GM19397 (cell line): ENCODE measurements around the gene RAB3IL1.
A peak's percentile ranks its signal among the peaks of the same experiment; 100 is the strongest.

Source experiments
- ATAC-seq: cut with Tn5 transposase; IDR thresholded peaks from one replicate; pipeline ENCODE4 v1.9.1; 2021; ENCODE audit warnings: mild to moderate bottlenecking, moderate library complexity; ENCODE audit not compliant: unreplicated experiment

Gene RAB3IL1

DNA sequence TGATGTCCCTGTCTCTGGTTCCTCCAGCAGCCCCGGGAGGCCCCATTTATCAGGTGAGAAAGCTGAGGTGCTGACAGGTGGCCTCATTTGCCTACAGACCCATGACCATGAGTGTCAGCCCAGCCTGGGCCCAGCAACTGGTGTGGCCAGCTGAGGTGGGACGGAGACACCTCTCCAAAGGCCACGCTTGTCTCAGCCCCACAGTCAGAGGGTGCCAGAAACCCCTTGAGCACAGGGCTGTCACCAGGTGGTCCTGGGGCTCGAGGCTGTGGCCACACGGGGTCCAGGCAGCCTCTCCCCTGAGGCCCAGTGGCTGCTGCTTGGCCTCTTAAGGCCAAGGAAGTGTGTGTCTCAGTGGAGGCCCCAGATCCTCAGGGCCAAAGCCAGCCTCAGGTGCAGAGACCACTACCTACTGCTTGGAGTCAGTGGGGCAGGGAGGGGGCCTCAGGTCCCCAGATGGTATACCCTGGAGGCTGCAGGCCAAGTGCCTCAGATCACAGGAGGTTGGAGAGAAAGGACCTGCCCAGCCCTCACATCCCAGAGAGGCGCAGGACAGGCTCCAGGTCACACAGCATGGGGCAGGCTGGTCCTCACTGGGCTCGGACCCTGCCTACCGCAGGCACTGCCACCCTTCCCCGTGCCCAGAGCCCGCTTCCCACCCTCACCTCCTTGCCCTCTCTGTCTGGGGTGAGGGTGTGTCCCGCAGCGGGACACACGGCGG is 11.4 kb downstream of the RAB3IL1 start:
- no peak for ATAC-seq

DNA sequence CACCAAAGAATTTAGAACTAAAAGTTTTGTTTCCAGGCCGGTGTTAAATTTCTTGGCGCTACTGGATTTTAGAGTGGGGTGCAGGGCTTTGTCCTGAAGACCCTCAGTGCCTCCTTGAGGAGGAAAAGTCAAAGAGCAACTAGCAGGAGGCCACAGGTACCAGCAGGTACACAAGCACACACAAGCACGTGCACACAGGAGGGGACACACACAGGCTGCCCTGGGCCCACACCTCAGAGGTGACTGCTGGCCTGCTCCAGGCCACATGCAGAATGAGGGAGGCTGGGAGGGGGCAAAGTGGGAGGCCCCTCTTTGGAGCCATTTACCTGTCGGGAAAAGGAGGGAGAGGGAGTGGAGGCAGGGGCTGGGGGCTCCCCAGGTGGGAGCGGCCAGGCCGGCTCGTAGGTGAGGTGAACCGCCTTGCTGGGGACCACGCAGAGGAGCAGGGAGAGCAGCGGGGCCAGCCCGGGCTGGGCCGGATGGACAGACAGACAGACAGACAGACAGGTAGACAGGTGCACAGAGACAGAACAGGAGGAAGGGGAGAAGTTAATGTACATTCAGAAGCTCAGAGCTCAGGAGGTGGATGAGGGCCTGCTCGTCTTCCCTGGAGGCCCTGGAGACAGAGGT is 12.2 kb downstream of the RAB3IL1 start:
- no peak for ATAC-seq

GRCh38 chr11:61904539-61905048 is 12.8 kb downstream of the RAB3IL1 start:
- no peak for ATAC-seq

DNA sequence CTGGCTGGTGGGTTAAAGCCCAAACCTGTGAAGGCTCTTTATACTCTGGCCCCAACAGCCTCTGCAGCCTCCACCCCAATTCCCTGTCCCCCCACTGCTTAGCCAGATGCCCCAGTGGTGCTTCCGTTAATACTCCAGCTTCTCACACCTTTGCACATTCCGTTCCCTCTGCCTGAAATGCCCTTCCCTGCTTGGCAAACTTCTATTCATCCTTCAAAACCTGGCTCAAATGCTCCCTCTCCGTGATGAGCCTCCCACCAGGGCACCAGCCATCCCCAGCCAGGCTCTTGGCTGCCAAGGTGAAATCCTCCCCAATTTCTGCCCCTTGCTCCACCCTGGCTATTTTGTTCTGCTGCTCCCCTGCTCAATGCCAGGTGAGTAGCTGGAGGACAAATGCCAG is 13.5 kb downstream of the RAB3IL1 start:
- no peak for ATAC-seq

DNA sequence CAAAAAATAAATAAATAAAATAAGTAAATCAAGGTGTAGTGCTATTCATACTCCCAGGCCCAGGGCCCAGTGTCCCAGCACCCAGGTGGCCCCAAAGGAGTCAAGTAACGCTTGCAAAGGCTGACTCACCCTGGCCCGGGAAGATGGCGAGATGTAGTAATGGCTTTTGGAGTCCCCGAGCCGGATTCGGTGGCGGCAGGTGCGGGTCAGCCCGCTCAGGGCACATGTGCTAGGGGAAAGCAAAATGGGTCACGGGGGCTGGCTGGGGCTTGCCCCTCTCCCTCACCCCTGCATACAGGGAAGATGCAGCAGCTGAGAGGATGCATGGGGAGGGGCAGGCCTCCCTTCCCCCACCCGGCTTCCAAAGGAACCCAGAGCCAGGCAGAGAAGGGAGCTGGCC is 15.1 kb downstream of the RAB3IL1 start:
- no peak for ATAC-seq

GRCh38 chr11:61901397-61901796 is 16.0 kb downstream of the RAB3IL1 start:
- no peak for ATAC-seq

DNA sequence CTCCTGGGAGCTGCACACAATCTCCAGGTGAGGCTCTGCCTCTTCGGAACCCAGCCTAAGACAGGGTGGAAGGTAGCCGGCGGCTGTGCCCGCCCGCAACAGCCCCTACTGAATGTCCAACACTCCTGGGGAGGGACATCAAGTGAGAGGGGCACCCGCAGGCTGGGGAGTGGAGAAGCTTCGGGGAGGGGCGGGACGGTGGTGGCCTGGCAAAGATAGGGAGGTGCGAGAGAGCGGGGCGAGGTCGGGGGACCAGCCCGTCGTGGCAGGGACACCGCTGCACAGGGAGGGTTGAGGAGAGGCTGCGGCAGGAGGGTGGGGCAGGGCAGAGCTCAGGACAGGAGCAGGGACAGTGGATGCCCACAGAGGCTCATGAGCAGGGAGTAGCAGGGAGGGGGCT is 17.1 kb downstream of the RAB3IL1 start:
- no peak for ATAC-seq

GRCh38 chr11:61899146-61899841 is 18.1 kb downstream of the RAB3IL1 start:
- no peak for ATAC-seq

DNA sequence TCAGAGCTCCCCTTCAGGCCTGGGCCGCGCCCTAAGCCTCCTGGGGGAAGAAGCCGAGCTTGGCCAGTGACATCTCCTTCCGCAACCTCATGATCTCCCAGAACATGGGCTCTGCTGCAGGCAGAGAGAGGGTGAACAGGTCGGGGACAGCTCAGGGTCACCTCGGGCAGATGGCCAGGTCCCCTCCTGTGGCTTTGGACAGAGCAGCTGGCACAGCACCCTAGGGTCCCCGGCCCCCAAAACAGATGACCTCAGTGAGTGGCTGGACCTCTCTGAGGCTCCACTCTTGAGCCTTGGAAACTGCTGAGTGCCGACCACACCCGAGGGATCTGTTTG is 19.2 kb downstream of the RAB3IL1 start:
- ATAC-seq: no peak

DNA sequence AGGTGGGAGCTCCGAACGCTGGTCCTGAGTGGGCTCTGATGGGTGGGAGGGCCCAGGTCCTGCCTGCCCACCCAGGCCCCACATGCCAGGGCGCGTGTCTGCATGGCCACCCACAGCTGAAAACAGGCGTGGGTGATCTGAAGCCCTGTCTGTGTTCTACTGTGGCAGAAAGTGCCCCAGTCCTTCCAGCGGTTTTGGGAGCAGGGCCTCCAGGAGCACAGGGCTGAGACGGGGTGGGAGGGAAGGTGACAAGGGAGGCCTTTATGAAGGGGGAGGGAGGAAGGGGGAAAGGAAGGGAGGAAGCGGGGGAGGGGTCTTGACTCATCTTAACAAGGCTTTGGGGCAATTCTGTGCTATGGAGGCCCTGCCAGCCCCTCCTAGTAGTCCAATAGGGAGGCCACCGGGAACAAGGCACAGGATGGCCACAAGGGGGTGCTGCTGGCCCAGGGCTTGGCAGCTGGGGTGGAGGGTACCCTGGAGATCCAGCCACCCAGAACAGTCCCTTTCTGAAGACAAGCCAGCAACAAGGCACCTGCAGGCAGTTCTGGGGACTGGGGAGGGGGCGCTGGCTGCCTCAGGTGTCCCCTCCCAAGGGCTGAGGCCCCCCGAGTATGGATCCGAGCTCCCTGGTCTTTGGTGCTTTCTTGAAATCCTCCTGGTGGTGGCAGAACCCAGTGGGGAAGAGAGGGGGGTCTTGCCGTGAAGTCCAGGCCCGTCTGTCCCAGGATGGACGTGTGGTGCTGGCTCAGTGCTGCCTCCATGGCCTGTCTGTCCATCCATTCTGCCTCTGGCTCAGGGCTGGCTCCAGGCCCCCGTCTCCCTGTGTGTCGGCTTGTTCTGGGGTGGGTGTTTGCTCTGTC is 19.7 kb downstream of the RAB3IL1 start:
- no peak for ATAC-seq

DNA sequence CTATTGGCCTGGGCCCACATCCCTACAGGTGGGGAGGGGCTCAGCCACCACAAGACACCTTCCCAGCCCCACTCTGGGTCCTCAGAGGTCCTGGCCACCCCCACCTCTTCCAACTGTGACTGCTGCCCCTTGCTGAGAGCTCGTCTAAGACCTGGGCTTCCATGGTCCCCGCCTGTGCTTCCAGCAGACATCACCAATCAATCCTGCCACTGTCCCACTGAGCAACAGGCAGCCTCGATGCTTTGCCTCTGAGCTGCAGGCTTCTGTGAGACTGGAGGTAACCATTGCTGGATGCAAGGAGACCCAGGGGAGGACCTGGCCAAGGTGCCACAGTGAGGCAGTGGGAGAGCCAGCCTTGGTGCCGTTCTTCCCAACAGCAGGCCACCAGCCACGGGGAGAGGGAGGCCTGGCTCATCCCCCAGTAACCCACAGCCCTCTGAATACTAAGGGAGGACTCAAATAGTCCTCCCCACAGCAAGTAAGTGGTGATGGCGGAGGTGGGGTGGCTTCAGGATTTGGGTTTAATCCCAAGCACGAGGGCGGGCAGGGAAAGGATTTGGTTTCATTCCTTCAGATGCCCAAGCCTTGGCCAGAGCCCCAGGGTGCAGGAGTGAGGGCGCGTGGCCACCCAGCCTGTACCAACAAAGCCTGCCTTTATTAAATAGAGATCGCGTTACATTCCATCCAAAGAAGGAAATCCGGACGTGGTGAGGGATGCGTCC is 20.5 kb downstream of the RAB3IL1 start:
- no peak for ATAC-seq

DNA sequence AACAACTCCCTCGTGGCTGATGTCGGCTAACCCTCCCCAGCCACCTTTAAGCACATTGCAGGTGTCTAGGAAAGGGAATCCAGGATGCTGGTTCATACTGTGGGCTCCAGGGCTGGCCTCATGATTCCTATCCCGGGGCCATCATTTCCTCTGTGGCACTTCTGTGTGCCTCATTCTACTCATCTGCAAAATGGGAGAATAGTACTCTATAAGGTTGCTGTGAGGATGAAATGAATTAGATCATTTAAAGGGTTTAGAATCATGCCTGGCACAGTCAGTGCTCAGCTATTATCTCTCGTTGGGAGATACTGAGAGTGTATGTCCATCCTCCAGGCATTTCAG is 21.7 kb downstream of the RAB3IL1 start:
- no peak for ATAC-seq

DNA sequence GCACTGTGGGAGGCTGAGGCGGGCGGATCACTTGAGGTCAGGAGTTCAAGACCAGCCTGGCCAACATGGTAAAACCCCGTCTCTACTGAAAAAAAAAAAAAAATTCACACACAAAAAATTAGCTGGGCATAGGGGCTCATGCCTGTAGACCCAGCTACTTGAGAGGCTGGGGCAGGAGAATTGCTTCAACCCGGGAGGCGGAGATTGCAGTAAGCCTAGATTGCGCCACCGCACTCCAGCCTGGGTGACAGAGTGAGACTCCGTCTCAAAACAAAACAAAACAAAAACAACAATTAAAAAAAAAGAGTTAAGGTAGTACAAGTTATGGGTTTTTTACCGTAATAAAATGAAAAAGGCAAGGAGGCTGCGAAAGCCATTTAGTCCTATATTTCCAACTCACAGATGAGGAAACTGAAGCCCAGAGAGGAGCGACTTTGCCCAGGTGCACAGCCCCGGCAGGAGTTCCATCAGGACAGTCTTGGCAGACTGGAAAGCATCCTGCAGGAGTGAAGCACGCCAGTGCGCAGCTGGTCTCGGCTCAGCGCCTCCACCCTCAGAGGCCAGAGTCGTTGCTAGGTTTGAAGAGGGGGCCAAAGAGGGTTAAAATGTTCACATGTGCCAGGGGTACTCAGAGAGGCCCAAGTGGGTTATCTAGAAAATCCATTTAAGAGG is 22.2 kb downstream of the RAB3IL1 start:
- no peak for ATAC-seq

DNA sequence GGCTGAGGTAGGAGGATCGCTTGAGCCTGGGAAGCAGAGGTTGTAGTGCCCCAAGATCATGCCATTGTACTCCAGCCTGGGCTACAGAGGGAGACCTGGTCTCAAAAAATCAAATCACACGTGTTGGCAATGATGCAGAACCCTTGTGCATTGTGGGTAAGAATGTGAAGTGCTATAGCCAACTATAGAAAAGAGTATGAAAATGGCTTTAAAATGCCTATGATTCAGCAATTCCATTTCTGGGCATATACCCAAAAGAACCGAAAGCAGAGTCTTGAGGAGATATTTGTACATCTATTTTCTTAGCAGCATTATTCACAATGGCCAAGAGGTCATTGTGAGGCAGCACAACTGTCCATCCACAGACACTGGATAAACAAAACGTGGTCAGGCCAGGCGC is 23.4 kb downstream of the RAB3IL1 start:
- ATAC-seq: no peak

GRCh38 chr11:61892085-61892370 is 25.3 kb downstream of the RAB3IL1 start:
- ATAC-seq: peak; percentile 39

DNA sequence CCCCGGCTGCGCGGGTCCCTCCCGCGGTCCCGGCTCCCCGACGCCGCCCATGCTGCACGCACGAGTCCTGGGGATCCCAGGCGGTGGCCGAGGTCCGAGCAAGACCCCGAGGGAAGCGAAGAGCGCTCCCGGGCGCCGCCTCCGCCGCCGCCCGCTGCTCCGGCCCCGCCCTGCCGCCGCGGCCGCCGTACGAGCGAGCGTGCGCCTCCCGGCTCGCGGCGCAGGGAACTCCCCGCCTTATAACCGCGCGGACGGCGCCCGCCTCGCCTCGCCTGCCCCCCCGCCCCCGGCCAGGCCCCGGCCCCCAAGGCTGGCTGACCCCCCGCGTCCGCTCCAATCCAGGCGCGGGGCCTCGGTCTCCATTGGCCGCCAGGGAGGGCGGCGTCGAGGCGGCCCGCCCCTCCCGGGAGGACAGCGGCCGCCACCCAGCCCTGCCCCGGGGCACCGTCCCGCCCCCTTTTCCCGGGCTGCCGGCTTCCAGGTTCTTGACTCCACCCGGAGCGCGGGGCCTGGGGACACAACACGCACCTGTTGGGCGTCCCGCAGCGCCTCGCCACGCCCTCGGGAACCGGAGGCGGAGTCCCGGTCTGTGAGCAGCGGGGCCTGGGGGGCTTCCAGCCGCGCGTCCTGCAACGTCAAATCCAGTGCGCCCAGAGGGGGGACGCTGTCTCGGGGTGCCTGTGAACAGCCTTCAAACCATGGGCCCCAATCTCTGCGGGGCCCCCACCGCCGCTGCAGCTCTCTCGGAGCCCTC is 25.9 kb downstream of the RAB3IL1 start, which contains the start of gene FADS3:
TSS of gene FADS3 (minus strand) at position 215 of the 754 bp plus-strand sequence. CDS start at position 51, 164 bp downstream.
- ATAC-seq: peak; percentile 71

- ATAC-seq: no peak
Observed at GRCh38 chr11:61890529-61891330, 26.6 kb downstream of the RAB3IL1 start.

GRCh38 chr11:61889831-61890230 is 27.5 kb downstream of the RAB3IL1 start:
- ATAC-seq: no peak

DNA sequence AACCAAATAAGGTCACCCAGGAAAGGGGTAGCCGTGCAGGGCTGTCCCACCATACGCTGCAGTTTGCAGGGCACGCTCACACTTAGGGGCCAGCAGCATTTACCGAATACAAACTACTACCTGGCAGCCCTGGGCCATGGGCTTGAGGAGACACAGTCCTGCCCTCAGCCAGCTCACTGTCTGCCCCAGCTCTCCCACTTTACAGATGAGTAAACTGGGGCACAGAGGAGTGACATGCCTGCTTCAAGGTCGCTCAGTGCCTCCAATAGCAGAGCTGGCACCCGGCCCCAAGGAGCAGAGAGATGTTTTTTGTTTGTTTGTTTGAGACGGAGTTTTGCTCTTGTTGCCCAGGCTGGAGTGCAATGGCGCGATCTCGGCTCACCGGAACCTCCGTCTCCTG is 28.8 kb downstream of the RAB3IL1 start:
- no peak for ATAC-seq
